ENCODE measurements around the gene KCNJ15.
"Not testable (repeated sequence)": the region's sequence is repeated elsewhere in the genome, so short reads cannot be mapped to it uniquely, and the experiment has no call there.

Gene KCNJ15

DNA sequence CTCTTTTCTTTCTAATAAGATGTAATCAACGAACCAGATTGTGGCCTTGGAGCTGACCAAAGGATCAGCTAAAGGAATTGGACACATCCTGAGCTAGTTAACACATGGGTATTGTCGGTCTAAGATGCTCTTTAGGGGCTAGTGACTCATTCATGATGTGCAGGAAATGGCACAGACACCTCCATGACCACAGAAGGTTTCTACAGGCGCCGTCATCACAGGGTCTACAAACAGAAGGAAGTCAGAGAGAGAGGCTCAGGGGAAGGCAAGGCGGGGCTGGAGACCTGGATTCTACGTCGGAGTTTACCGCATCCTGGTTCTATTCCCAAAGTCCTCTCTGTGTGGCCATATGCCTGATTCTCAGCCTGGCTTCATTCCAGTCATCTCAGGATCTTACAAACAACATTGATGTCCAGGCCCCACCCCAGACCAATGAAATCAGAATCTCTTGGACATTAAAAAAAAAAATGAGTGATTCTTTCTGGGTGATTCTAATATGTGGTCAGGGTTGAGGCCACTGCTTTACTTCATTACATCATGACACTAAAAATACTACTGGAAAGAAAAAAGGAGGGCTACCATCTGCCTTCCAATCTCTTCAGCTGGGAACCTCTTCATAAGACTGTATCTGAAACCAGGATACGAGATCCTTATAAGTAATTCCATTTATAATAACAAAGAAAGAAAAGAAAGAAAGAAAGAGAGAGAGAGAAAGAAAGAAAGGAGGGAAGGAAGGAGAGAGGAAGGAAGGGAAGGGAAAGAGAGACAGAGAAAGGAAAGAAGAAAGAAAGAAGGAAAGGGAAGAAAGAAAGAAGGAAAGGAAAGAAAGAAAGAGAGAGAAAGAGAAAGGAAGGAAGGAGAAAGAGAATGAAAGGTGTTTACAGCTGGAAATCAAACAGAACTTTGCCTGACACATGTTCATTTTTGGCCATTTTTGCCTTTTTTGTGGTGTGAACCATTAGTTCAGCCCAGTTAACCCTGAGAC is 11.6 kb upstream of the KCNJ15 start:
- DNase-seq: no peak

DNA sequence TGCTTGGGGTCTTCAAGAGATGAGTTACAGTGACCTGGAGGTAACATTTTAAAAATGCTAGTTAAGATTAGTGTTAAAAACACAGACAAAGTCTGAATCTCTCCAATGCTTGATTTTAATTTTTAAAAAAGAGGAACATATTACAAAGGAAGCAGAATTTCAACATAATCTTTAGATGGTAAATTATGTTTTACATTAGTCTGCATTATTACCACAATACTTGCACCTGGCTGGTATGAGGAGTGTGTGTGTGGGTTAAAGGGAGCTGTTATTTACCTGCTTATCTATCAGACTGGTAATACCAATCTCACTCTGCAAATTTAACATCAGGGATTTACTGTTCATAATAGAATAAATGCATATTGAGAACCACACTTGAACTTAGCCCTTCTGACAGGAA is 10.3 kb upstream of the KCNJ15 start:
- DNase-seq: no peak

DNA sequence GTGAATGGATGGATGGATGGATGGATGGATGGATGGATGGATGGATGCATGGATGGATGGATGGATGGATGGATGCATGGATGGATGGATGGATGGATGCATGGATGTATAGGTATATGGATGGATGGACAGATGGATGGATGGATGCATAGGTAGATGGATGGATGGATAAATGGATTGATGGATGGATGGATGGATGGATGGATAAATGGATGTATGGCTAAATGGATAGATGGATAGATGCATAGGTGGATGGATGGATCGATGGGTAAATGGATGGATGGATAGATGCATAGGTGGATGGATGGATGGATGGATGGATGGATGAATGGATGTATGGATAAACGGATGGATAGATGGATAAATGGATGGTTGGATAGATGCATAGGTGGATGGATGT is 9.7 kb upstream of the KCNJ15 start:
- not testable (repeated sequence) for DNase-seq

DNA sequence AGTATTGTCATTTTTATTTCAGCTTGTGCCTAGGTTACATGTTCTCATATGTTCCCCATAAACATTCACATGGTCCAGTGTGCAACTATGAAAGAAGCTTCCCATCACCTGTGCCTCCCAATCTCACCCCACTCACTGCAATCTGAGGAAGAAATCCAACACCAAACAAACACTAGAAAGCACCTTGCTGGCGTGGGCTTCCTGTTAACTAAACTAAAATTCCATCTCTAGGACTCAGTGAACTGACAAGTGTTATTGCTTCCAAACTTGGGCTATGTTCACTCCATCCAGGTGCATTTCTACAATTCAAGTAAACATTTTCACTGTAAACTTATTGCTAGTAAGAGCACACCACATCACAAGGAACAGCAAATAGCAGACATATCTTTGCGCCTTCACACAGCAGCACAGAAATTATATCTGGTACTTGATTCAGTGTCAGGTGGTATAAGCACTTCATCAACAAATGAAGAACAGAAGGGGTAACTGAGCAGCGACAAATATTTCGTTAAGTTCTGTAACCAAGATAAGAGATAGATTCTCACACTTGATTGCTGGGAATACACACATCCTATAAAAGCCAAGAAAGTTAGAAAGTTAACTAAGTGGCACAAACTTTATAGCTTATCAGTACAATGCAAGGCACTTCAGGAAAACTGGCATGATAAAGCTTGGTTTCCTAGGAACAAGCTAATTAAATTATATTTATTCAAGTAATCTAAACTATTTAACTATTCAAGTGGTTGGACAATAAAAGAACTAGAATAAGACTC is 8.9 kb upstream of the KCNJ15 start:
- no peak for DNase-seq

DNA sequence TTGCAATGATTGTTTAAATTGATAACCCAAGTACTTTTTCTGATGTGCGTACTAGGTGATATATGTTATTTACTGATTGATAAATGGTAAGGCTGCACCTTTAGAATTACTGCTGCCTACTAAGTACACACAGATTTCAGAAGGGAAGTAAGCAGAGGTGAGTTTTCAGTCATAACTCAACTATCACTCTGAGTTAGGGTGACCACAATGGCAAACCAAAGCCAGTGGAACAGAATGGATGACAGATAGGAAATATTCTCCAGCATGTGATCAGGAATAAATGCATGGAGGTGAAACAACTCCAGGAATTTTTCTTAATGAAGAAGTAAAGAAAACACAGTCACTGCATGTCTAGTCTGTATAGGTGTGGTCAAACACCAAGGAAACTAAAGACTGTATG is 7.5 kb upstream of the KCNJ15 start:
- no peak for DNase-seq

DNA sequence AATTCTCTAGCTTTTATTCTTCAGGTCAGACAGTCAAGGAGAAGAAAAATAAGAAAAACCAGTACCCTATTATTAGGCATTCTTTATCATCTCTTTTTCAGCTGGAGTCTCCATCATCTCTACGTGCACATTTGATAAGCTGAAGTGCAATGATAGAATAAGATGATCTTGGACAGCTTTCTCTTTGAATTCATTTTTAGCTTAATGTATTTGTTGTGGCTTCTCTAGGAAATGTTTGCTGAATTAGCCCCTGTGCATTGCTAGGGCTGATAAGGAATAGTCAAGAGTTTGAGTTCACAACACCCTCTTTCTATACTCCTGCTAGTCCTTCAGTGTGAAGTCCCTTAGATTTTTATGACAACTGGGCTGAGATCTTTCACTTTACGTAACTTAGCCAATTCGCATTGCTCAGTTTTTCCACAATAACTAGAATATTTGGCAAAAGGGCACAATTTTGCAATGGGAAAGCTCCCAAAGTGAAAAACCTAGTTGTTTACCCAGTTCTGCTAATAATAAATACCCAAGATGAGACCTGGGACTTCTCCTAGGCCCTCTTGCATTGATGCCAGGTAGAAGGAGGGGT is 7.0 kb upstream of the KCNJ15 start:
- DNase-seq: no peak

DNA sequence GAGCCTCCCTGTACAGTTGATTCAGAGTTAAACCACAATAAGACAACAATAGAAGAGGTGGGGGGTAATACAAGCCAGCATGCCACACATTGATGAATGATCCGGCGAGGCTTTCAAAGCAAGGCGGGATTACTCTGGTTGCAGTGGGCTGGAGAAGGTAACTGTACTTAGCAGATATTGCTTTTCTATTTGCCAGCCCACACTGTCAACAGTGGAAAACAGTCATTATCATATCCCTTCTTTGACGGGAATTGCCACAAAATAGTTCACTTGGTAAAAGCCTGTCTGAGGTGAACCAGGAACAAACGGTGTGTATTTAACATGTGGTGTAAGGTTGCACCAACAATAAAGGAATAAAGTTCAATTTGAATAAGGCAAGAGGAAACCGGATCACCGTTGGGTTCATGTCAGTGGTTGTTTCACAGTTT is 5.8 kb upstream of the KCNJ15 start:
- no peak for DNase-seq

DNA sequence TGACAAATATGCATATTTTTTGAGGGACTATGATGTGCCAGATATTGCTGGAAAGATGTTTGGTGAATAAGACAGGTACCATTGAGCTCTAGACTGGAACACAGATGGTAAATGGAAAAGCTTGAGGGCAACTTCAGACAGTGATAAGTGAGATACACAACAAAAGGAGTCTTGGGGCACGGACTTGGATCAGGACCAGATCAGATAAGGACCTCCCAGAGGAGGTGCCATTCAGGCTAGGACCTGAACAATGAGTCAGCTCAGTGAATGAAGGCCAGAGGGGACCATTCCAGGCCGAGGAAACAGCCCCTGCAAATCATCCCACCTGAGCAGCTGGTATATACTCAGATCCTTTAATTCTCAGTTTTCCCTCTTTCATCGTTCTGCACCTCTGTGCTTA is 1.8 kb upstream of the KCNJ15 start:
- DNase-seq: no peak

DNA sequence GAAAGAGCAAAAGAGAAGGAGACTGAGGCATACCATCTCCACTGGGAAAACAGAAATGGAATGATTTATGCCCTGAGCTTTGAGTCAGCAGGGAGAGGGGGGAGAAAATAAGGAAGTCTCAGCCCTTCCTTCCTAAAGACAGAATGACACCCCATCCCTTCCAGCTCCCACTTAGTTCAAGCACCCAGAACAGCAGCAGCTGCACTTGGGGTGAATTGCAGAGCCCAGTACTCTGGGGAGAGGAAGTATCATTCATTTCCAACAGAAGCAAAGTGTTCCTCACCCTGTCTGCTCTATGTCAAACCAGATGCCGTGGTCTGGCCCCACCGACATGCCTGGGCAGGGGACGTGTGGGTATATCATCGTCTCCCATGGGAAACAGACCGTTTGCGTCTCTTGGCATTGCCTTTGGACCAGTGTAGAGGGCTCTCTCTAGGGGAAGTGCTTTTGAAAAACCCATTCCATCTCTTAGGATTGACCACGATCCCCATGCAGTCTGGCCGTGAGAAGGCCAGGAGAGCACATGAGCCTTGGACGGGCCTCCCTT is 1.1 kb upstream of the KCNJ15 start:
- DNase-seq: no peak

DNA sequence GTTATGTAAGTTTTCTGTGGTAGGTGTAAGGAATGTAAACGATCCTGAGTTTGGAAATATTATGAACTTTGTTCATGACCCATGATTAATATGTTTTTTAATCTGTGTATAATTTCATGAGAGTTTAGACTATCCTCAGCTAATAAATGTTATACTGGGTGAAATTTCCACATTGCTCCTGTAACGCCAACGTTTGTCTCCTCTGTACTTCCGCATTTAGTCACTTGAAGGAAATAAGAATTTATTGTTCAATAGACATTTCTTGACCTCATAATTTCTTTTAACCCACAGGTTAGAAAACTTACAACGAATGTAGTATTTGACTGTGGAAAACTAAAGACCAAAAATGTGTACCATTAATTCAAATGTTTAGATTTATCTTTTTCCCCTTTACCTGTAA is 876 bp downstream of the KCNJ15 start:
- DNase-seq: no peak

DNA sequence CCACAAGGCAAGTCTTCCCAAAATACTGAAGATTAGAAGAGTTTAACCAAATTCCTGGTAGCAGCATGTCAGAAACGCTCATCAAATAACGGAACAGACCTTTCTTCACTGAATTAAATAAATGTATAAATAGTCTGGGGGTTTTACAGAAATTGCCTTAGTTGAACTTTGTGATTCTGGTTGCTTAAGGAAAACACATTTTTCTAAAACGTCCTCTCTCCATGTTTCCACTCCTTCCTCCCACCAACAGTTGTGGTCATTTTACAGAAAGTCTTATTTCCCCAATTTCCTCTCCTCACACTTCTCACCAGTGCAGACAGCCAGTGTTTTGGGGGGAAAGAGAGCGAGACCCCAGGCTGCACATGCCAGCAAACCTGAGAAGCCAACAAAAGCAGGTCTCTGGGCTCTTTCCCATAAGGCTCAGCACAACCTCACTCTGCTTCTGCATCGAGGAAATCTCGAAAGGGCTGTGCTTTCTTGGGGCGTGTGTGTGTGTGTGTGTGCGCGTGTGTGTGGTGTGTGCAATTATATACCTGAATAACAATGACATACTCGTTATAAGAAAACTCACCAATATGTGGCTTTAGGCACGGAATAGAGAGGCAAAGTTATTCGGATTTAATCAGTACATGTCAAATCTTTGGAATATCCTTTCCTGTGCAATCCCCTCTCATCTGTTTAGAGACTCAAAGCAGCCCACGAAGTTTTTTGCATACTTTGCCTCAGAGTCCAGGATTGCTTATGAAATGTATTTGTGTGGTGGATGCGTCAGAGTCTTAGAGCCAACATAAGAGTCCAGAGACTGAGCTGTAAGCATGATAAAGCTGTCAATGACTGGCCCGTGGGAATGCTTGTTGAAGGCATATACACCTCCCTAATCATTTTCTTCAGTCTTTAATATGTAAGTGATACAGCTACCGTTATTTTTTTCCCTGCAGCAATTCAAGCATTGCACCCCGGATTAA is 2.0 kb downstream of the KCNJ15 start:
- no peak for DNase-seq

DNA sequence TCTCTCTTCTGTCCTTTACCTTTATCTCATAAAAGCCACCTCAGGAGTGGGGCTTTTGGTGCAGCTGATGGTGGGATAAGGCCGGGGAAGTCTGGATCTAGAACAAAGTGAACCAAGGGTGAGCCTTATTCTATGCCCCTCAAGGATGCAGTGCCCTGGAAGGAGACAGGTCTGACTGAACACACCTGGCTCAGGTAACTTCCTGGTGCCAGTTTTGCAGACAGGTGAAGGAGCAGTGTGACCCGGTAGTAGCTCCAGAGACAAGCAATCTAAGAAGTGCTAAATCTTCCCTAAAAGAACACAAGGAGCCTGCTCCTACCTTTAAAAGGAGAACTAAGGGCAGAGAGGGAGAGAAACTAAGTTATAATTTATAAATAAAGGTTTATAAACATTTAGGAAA is 2.9 kb downstream of the KCNJ15 start:
- DNase-seq: no peak

DNA sequence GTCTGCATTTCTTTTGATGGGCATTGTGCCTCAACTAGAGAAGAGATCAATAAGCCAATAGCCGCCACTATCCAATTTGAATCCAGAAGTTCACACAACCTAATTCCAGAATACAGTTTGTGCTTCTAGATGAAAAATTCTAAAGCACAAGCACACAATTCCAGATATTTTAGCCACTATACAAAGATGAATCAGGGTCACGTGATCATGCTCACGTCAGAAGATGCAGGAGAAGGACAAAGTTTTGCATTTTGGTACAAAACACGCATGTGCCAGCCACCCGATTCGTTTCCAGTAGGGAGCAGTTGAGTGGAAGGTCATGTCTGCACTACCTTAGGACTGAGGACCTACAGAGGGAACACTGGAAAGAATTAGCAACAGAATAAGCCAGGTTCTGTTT is 3.6 kb downstream of the KCNJ15 start:
- DNase-seq: no peak

DNA sequence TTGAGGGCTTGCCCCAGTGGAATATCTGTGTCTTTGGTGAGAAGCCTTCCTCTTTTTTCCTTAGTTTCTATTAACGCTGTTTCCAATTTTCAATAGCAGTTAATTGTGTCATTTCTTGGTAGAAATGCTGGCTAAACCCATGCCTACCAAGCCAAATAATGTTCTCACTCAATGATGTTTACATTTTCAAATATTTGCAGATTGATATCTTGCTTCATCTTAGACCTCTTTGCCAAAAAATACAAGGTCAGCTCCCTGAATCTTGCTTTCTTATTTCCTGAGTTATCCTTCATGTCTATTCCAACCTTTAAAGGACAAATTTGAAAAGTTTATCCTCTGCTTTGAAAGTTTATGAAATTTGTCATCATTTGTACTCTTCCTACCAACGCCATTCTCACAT is 5.1 kb downstream of the KCNJ15 start:
- DNase-seq: no peak

DNA sequence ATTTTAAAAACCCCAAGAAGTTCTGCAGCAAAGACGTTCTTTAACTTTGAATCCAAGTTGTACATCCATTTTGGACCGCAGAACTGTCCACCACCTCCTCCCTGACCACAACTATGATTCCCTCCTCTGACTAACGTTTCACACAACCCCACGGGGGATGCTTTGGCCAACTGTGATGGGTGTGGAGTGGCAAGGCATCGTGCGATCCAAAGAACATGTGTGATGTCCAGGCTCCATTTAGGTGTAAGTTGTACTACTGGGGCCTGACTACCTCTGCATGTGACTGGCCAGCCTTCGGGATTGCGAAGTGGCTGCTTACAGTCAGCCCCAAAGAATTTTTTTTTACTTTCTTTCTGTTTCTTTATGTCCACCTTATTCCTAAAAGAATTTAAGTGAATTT is 6.7 kb downstream of the KCNJ15 start:
- DNase-seq: peak; percentile 41

DNA sequence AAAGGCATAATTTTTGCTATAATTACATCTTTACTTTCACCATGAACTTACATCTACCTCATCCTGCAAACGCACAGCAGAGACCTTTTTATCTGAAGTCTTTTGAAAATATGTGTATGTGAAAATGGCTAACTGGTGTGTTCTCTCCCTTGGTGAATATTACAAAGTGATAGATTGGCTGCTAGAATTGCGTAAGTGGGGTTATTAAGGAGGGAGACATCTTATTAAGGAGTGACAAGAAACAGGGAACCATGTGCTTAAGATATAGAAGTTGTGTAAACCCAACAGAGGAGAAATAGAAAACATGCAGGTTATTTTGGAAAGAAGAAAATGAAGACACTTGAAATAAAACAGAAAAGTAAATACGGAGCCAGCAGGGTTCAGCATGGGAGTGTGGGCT is 7.8 kb downstream of the KCNJ15 start:
- no peak for DNase-seq

DNA sequence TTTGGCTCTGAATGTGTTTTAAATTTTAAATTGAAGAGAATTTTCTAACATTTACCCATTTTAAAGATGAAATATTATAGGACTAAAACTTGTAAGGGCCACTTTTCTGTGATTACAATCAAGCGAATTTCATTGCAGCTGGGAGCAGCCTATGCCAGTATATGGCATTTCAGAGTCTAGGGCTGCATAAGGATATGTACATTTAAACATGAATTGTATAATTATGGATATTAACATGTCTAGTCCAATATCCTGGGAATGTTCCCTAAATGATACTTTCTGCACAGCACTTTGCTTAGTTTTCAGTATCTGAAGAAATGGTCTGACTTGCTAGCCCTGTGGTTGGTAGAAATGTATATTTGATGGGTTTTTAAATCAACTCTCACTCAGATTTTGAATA is 8.4 kb downstream of the KCNJ15 start:
- no peak for DNase-seq

DNA sequence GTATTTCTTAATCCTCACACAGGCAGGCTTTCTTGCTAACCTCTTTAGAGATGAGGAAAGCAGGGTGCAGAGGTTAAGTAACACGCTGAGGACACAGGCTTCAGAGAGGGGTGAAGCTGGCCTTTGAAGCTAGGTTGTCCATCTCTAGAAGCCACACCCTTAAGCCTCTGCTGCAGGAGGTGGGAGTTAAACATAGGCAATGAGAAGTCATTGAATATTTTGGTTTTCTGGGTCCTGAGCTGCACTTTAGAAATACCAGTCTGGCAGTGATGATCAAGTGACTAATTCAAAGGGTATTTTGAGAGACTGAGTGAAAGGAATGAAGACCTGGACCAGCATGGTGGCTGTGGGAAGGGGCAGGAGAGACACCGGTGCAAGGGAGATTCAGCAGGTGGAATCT is 9.9 kb downstream of the KCNJ15 start:
- no peak for DNase-seq

DNA sequence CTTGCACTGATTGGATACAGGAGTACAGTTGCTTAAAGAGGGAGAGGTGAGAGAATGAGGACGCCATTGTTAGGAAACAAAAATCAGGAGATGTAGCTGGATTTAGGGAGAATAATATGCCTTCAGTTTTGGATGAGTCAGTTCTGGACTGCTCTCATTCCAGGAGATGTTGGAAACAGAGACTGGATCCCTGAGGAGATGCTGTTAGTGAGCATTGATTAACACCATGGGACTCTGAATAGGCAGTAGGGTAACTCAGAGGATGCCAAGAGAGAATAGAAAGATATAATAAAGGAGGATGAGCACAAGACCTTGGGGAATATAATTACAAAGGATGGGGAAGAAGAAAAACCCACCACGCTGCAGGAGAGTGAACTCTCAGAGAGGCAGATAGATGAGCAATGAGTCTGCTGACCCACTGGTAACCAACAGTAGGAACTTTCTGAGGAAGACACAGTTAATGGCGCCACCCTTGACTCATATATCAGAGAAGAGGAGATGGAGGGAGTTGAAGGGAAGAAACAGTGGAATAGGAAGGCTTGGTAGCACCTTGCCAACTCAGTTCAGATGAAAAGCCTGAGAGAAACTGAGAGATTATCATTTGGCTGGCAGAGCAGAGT is 10.5 kb downstream of the KCNJ15 start:
- no peak for DNase-seq

DNA sequence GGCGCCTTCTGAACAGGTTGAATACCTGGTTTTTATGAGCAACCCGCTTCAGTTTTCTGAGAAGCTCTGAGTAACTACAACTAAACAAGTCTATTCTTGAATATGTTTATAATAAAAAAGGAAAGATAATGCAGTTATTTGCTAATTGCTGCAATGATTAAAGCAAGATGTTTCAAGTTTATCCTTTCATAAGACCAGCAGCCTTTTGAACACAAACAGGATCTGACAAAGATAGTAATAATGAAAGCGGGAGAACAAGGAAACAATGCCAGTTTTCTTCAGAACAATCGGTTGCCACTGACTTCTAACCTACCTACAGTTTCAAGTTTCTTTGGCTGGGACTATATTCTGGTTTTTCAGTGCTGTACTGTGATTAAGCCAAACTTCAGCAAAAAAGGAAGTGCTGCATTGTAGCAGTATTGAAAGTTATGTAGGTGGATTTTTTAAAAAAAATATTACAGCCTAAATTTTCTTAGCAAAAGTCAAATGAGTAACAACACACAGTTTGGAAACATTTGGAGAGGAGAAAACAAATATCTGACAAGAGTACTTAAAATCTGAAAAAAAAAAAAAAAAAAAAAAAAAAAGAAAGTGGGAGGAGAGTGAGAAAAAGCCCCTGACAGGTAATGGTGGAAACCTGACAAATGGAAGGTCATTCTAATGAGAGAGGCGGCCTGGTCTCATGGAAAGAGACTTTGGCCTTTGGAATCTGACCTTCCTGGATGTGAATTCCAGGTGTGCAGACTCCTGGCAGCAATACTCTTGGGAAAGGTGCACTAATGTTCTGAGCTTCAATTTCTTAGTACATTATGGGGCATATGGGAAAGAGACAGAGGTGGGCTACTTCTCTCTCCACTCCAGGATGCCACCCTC is 11.4 kb downstream of the KCNJ15 start:
- DNase-seq: no peak
